ENCODE measurements around the gene APCDD1.

GRCh38 chr18:10421859-10422258 is 32.6 kb upstream of the APCDD1 start:
- TF ChIP-seq CTCF (IDR thresholded peaks at IDR 0.05; ENCODE audit: low read depth, low read length, missing input control) = no peak
- no peak for TF ChIP-seq REST (IDR thresholded peaks at IDR 0.05)
- no peak for TF ChIP-seq RAD21 (IDR thresholded peaks at IDR 0.05)
- TF ChIP-seq, protein P1, sequence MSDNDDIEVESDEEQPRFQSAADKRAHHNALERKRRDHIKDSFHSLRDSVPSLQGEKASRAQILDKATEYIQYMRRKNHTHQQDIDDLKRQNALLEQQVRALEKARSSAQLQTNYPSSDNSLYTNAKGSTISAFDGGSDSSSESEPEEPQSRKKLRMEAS (IDR thresholded peaks at IDR 0.05) = no peak
- TF ChIP-seq SP1 (IDR thresholded peaks at IDR 0.05) = no peak
- TF ChIP-seq, protein P2, sequence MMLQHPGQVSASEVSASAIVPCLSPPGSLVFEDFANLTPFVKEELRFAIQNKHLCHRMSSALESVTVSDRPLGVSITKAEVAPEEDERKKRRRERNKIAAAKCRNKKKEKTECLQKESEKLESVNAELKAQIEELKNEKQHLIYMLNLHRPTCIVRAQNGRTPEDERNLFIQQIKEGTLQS (IDR thresholded peaks at IDR 0.05) = no peak
- no peak for TF ChIP-seq JUND (IDR thresholded peaks at IDR 0.05)
- TF ChIP-seq TAF1 (conservative IDR thresholded peaks at IDR 0.05) = no peak
- no peak for TF ChIP-seq YY1 (IDR thresholded peaks at IDR 0.05)
- no peak for TF ChIP-seq GABPA (IDR thresholded peaks at IDR 0.05 in 1 of 2, conservative IDR thresholded peaks at IDR 0.05 in 1 of 2)
- TF ChIP-seq NR2F2 (IDR thresholded peaks at IDR 0.05) = no peak

Data from liver (tissue), 3 donors.